CD4-positive, alpha-beta T cell (primary cell): ENCODE measurements around the gene BDKRB2. TPM values are rescaled to one million over a fixed set of nuclear protein-coding genes. Genes with fewer than 3 reads are reported as not detected.

ENCODE experiments used
- ATAC-seq: fragments of 200-7000 bp; cut with Tn5 transposase; one replicate; pipeline ENCODE4 v1.10.0; 2022; ENCODE audit warnings: mild to moderate bottlenecking; ENCODE audit not compliant: poor library complexity
- CTCF ChIA-PET: fragments of 350-600 bp; sonication (Branson Sonifier 250); formaldehyde crosslinking; loops from one replicate; lab custom pipeline; 2021; ENCODE audit warnings: antibody characterized with exemption, inconsistent platforms; lab: Charles Lee
- POLR2A ChIA-PET: fragments of 350-600 bp; sonication (Branson Sonifier 250); formaldehyde crosslinking; loops from one replicate; lab custom pipeline; 2021; ENCODE audit warnings: antibody characterized with exemption, inconsistent platforms; lab: Charles Lee
- DNase-seq, 14 experiments: peaks; one replicate each; pipeline ENCODE4 v3.0.0-alpha.2; 2013 to 2020; ENCODE audit warnings: mixed read lengths in 2 of 14
- H3K27ac ChIP-seq, 2 donors: one replicate each; pipeline versions ENCODE4 v1.5.1 to v1.7.0; 2013; ENCODE audit warnings: low read length in 2 of 2, low read depth in 1 of 2, mild to moderate bottlenecking in 1 of 2
- H3K27me3 ChIP-seq, 2 experiments: 1 replicate in 1 of 2; 2 replicates in 1 of 2; pipeline versions ENCODE4 v1.6.1 to v1.7.0; 2013; ENCODE audit warnings: low read length in 2 of 2, control low read depth in 1 of 2, mild to moderate bottlenecking in 1 of 2, moderate library complexity in 1 of 2; ENCODE audit not compliant: insufficient read depth in 2 of 2, control insufficient read depth in 1 of 2
- H3K36me3 ChIP-seq: one replicate; pipeline ENCODE4 v1.6.1; 2013; ENCODE audit warnings: low read length, control low read depth; ENCODE audit not compliant: insufficient read depth
- H3K4me1 ChIP-seq: one replicate; pipeline ENCODE4 v1.6.1; 2013; ENCODE audit warnings: low read length, control low read depth; ENCODE audit not compliant: insufficient read depth
- H3K4me3 ChIP-seq: one replicate; pipeline ENCODE4 v1.5.1; 2013; ENCODE audit warnings: mild to moderate bottlenecking, low read length, moderate library complexity
- H3K9me3 ChIP-seq, 2 experiments: 1 replicate in 1 of 2; 2 replicates in 1 of 2; pipeline versions ENCODE4 v1.6.1 to v1.7.0; 2013; ENCODE audit warnings: low read length in 2 of 2, mild to moderate bottlenecking in 2 of 2, control low read depth in 1 of 2, moderate library complexity in 1 of 2; ENCODE audit not compliant: control insufficient read depth in 1 of 2, insufficient read depth in 1 of 2
- H3K27ac Mint-ChIP-seq: one replicate; pipeline ENCODE4 v1.8.0; 2020; ENCODE audit warnings: mixed read lengths
- H3K27me3 Mint-ChIP-seq: one replicate; pipeline ENCODE4 v1.8.0; 2021; ENCODE audit warnings: mixed read lengths
- H3K36me3 Mint-ChIP-seq: one replicate; pipeline ENCODE4 v1.8.0; 2021; ENCODE audit warnings: low read depth, mixed read lengths
- H3K4me1 Mint-ChIP-seq: one replicate; pipeline ENCODE4 v1.8.0; 2021; ENCODE audit warnings: low read depth, mixed read lengths
- H3K4me3 Mint-ChIP-seq: one replicate; pipeline ENCODE4 v1.8.0; 2020; ENCODE audit warnings: mild to moderate bottlenecking, mixed read lengths
- H3K9me3 Mint-ChIP-seq: one replicate; pipeline ENCODE4 v1.8.0; 2020; ENCODE audit warnings: mixed read lengths
- intact Hi-C, 2 experiments: fragments of 100-400 bp; cut with DNase I in 1 of 2; cut with micrococcal nuclease in 1 of 2; formaldehyde crosslinking; loops; one replicate each; pipeline versions ENCODE4 v1.15.1 to v1.9.0; 2023 to 2025; cut with DNase I, micrococcal nuclease
- polyA plus RNA-seq, 2 donors: library from polyadenylated mRNA; unstranded; fragments of 120-200 nt; gene quantifications; one replicate each; pipeline ENCODE4 v1.2.1, GENCODE V29; 2013
- total RNA-seq, 174 experiments: library from RNA in 2 of 174; stranded (reverse) in 2 of 174; gene quantifications; one replicate each; pipeline ENCODE4 v1.2.3 and lab custom pipeline; 2021 to 2026
- TF ChIP-seq, protein P1 (sequence below): fragments of 200-600 bp; IDR thresholded peaks from one replicate; pipeline ENCODE4 v1.8.0; 2022; ENCODE audit warnings: antibody characterized with exemption, mild to moderate bottlenecking

Gene BDKRB2
- total RNA-seq: not detected
- polyA plus RNA-seq (2013, experiment 1 of 2): 0.03 TPM
- polyA plus RNA-seq (2013, experiment 2 of 2): 0.11 TPM
- 0 to 0.42 (median 0) reads per million in 172 experiments for total RNA-seq (lab: John Stamatoyannopoulos, UW)

DNA sequence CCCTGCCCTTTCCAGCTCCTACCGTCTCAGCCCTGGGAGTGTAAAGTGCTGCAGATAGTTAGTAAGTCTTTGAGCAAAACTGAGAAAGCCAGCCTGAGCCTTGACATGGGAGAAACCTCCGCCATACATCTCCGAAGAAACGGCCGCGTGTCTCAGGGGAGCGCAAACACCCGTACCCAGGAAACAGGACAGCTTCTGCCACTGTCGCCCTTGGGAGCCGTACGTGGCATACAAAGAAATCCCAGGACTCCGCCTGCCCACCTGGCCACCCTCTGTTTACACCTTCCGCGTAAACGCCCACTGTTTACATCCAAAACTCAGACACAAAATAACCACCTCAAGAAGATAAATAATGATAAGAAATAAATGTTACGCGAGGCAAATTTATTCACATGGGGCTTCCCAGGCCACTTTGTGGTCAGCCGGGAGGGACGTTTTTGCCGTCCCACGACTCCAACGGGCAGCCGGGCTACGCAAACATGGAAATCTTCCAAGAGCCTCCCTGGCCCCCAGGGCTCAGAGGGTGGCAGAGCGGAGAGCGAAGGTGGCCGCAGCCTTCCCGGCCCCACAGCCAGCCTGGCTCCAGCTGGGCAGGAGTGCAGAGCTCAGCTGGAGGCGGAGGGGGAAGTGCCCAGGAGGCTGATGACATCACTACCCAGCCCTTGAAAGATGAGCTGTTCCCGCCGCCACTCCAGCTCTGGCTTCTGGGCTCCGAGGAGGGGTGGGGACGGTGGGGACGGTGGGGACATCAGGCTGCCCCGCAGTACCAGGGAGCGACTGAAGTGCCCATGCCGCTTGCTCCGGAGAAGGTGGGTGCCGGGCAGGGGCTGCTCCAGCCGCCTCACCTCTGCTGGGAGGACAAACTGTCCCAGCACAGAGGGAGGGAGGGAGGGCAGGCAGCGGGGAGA lies at the start of gene BDKRB2:
Gene BDKRB2, plus strand, starts transcription at position 689 of the 908 bp plus-strand sequence. CDS start 32,269 bp downstream, outside the sequence.
- intact Hi-C loops: no loop called here
- ChIA-PET POLR2A (no interaction called here), CTCF (no interaction called here)
- DNase-seq (peak in 3 of 14 experiments; percentile 7 to 26 (median 19)), ATAC-seq (peak; percentile 29)
- no peak within 1 kb of the TSS for H3K27ac Mint-ChIP-seq
- Histone ChIP-seq H3K4me1 (no peaks in the 10 kb centered on the region), H3K4me3 (peak within 1 kb of the TSS; percentile 8), H3K27ac (no peak within 1 kb of the TSS), H3K9me3 (peaks cover 0 to 8% of the 10 kb centered on the region in 2 experiments), H3K36me3 (no peaks in the 10 kb centered on the region), H3K27me3 (peaks cover 25 to 37% of the 10 kb centered on the region in 2 experiments)
- H3K9me3 Mint-ChIP-seq: no peaks in the 10 kb centered on the region
- TF ChIP-seq, protein P1, sequence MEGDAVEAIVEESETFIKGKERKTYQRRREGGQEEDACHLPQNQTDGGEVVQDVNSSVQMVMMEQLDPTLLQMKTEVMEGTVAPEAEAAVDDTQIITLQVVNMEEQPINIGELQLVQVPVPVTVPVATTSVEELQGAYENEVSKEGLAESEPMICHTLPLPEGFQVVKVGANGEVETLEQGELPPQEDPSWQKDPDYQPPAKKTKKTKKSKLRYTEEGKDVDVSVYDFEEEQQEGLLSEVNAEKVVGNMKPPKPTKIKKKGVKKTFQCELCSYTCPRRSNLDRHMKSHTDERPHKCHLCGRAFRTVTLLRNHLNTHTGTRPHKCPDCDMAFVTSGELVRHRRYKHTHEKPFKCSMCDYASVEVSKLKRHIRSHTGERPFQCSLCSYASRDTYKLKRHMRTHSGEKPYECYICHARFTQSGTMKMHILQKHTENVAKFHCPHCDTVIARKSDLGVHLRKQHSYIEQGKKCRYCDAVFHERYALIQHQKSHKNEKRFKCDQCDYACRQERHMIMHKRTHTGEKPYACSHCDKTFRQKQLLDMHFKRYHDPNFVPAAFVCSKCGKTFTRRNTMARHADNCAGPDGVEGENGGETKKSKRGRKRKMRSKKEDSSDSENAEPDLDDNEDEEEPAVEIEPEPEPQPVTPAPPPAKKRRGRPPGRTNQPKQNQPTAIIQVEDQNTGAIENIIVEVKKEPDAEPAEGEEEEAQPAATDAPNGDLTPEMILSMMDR: no peak
- peaks cover 45% of the 10 kb centered on the region for H3K27me3 Mint-ChIP-seq
- peaks cover 5% of the 10 kb centered on the region for H3K4me1 Mint-ChIP-seq
- no peak within 1 kb of the TSS for H3K4me3 Mint-ChIP-seq
- no peaks in the 10 kb centered on the region for H3K36me3 Mint-ChIP-seq

DNA sequence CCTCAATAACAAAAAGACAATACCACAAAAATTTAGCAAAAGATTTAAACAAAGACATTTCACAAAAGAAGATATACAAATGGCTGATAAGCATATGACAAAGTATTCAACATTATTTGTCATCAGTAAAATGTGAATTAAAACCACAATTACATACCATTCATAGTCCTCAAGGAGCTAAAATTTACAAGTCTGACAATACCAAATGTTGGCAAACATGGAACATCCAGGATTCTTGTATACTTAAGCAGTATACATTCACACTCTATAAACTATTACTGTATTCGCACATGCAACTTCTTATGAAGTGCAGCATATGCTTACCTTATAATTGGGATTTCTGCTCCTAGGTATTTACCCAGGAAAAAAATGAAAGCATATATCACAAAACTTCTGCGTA lies 49.7 kb upstream of the BDKRB2 start:
- CTCF ChIA-PET: no interaction called here
- intact Hi-C loops: no loop called here
- H3K36me3 Mint-ChIP-seq: no peaks in the 10 kb centered on the region

DNA sequence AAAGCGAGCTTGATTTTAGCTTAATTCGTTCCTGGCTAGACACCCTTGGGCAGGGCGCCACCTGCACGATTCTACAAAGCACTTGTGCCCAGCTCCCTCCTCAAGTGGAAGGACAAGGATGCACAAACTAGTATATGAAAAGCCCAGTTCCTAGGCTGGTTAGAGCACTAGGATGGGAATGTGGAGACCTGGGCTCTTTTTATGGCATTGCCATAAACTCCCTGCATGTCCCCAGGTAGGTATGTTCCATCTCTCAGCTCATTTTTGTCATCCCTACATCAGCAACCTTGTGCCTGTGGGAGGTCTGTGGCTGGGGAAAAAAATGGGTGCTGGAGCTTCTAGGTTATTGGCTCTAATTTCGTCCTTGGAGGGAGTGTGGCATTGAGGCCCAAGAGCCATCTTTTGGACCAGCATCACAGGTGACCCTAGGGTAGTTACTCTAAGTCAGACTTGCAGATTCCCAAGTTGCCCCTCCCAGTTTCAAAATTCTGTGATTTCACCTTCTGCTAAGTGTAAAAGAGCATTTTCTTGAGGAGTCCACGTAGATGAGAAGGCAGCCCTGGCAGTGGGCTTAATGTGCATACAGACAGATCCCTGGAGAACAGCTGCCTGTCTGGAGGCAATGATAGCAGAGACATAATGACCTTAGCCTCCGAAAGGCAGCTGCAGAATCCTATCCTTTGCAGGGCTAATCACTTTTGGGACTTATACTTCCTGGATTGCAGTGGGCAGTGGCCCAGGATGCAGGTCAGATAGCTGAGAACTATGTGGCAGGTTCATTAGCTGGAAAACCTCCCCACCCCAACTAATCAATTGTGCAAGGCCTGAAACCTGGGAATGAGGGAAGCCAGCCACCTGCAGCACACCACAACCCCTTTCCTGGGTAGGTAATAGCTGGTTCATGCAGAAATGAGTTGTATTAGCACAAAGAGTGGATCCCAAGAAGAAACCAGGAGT lies 47.6 kb upstream of the BDKRB2 start:
- ATAC-seq: no peak
- Histone ChIP-seq H3K9me3 (no peaks in the 10 kb centered on the region), H3K4me1 (no peaks in the 10 kb centered on the region), H3K36me3 (no peaks in the 10 kb centered on the region), H3K27me3 (no peaks in the 10 kb centered on the region), H3K27ac (no peak overlapping the region), H3K4me3 (no peak overlapping the region)
- Mint-ChIP-seq H3K4me3 (no peak overlapping the region), H3K27me3 (no peaks in the 10 kb centered on the region), H3K4me1 (no peaks in the 10 kb centered on the region), H3K9me3 (no peaks in the 10 kb centered on the region), H3K27ac (no peak overlapping the region), H3K36me3 (no peaks in the 10 kb centered on the region)
- TF ChIP-seq, protein P1: no peak
- CTCF ChIA-PET: no interaction called here
- DNase-seq: no peak
- intact Hi-C loops: no loop called here
- POLR2A ChIA-PET: no interaction called here

More for the DNA sequence above, 49.7 kb upstream of the BDKRB2 start:
- TF ChIP-seq, protein P1: no peak
- Mint-ChIP-seq H3K4me3 (no peak overlapping the region), H3K27ac (no peak overlapping the region), H3K27me3 (no peaks in the 10 kb centered on the region), H3K4me1 (no peaks in the 10 kb centered on the region), H3K9me3 (no peaks in the 10 kb centered on the region)
- no peak overlapping the region for H3K27ac ChIP-seq
- no peaks in the 10 kb centered on the region for H3K27me3 ChIP-seq
- ATAC-seq: no peak
- no peaks in the 10 kb centered on the region for H3K36me3 ChIP-seq
- H3K9me3 ChIP-seq: no peaks in the 10 kb centered on the region
- POLR2A ChIA-PET: no interaction called here
- H3K4me1 ChIP-seq: no peaks in the 10 kb centered on the region
- no peak overlapping the region for H3K4me3 ChIP-seq
- DNase-seq: no peak
